Prostate gland (tissue), 2 donors: Measurements from ENCODE around the gene PIGQ.
A peak's percentile ranks its signal among the peaks of the same experiment; 100 is the strongest.

ENCODE experiments used
- CTCF ChIP-seq, 4 experiments: fragments of 200-600 bp in 2 of 4; fragments of 450-650 bp in 2 of 4; sonication (generic) in 2 of 4; IDR thresholded peaks; 1 replicate in 3 of 4; 2 replicates in 1 of 4; pipeline ENCODE4 v1.5.1; 2016 to 2019; ENCODE audit warnings: antibody characterized with exemption in 4 of 4, mild to moderate bottlenecking in 2 of 4, moderate library complexity in 2 of 4
- POLR2A ChIP-seq: fragments of 450-650 bp; IDR thresholded peaks from one replicate; pipeline ENCODE4 v1.6.1; 2016; ENCODE audit warnings: antibody characterized with exemption, mild to moderate bottlenecking

GRCh38 chr16:590188-590814, 20.5 kb downstream of the PIGQ start:
- TF ChIP-seq CTCF (IDR thresholded peaks at IDR 0.05) (no peak), POLR2A (peak; percentile 57)
